Osteoblast (primary cell): ENCODE measurements around the gene TRDMT1. TPM values are rescaled to one million over a fixed set of nuclear protein-coding genes. Genes with fewer than 3 reads are reported as not detected.

Experiments used
- DNase-seq: peaks from one replicate; pipeline ENCODE4 v3.0.0; 2011; ENCODE audit warnings: low spot score, mixed read lengths; ENCODE audit not compliant: insufficient read length; ENCODE audit errors: missing footprints
- H2AFZ ChIP-seq: 2 replicates; pipeline ENCODE4 v1.6.0; 2011; ENCODE audit warnings: mild to moderate bottlenecking, low read length
- H3K27ac ChIP-seq: 2 replicates; pipeline ENCODE4 v1.5.1; 2011; ENCODE audit warnings: mild to moderate bottlenecking, low read depth, low read length, moderate library complexity
- H3K27me3 ChIP-seq: 2 replicates; pipeline ENCODE4 v1.6.0; 2012; ENCODE audit warnings: mild to moderate bottlenecking, control low read depth, inconsistent platforms, low read length, moderate library complexity; ENCODE audit not compliant: insufficient read depth
- H3K36me3 ChIP-seq: 2 replicates; pipeline ENCODE4 v1.5.1; 2011; ENCODE audit warnings: mild to moderate bottlenecking, low read length, control low read depth, moderate library complexity; ENCODE audit not compliant: insufficient read depth
- H3K4me1 ChIP-seq: 2 replicates; pipeline ENCODE4 v1.5.1; 2011; ENCODE audit warnings: mild to moderate bottlenecking, low read length, control low read depth, moderate library complexity; ENCODE audit not compliant: insufficient read depth
- H3K4me2 ChIP-seq: 2 replicates; pipeline ENCODE4 v1.6.0; 2011; ENCODE audit warnings: mild to moderate bottlenecking, low read length; ENCODE audit not compliant: insufficient read depth
- H3K4me3 ChIP-seq: fragments of 200-600 bp; sonication (generic); 3 replicates; pipeline ENCODE4 v1.5.1; 2012; ENCODE audit warnings: mild to moderate bottlenecking, low read length, inconsistent platforms; ENCODE audit not compliant: insufficient read depth
- H3K79me2 ChIP-seq: 2 replicates; pipeline ENCODE4 v1.6.0; 2012; ENCODE audit warnings: mild to moderate bottlenecking, low read length, control low read depth, inconsistent platforms; ENCODE audit not compliant: insufficient read depth
- H3K9me3 ChIP-seq: 2 replicates; pipeline ENCODE4 v1.5.1; 2011; ENCODE audit warnings: low read depth, low read length, control low read depth
- H4K20me1 ChIP-seq: 2 replicates; pipeline ENCODE4 v1.6.0; 2012; ENCODE audit warnings: mild to moderate bottlenecking, low read length, control low read depth; ENCODE audit not compliant: insufficient read depth
- total RNA-seq: library from RNA; depleted of rRNA; stranded (reverse); fragments of >200 nt; gene quantifications from 2 replicates; pipeline ENCODE4 v1.2.3, GENCODE V29; 2012
- TF ChIP-seq, protein P1 (sequence below): IDR thresholded peaks from 2 replicates; pipeline ENCODE4 v1.5.1; 2011; ENCODE audit warnings: mild to moderate bottlenecking, low read depth, low read length, moderate library complexity; ENCODE audit errors: extremely low read depth

The TRDMT1 gene
- total RNA-seq, 1 donor: 7.6 TPM

GRCh38 chr10:17147884-17148489 lies 53.5 kb downstream of the TRDMT1 start:
- no peaks in the 10 kb centered on the region for H3K9me3 ChIP-seq
- H2AFZ ChIP-seq: no peak overlapping the region
- no peaks in the 10 kb centered on the region for H3K36me3 ChIP-seq
- H3K27ac ChIP-seq: no peak overlapping the region
- no peak overlapping the region for H3K4me2 ChIP-seq
- TF ChIP-seq, protein P1, sequence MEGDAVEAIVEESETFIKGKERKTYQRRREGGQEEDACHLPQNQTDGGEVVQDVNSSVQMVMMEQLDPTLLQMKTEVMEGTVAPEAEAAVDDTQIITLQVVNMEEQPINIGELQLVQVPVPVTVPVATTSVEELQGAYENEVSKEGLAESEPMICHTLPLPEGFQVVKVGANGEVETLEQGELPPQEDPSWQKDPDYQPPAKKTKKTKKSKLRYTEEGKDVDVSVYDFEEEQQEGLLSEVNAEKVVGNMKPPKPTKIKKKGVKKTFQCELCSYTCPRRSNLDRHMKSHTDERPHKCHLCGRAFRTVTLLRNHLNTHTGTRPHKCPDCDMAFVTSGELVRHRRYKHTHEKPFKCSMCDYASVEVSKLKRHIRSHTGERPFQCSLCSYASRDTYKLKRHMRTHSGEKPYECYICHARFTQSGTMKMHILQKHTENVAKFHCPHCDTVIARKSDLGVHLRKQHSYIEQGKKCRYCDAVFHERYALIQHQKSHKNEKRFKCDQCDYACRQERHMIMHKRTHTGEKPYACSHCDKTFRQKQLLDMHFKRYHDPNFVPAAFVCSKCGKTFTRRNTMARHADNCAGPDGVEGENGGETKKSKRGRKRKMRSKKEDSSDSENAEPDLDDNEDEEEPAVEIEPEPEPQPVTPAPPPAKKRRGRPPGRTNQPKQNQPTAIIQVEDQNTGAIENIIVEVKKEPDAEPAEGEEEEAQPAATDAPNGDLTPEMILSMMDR: no peak
- no peak for DNase-seq
- H3K4me1 ChIP-seq: no peaks in the 10 kb centered on the region
- H4K20me1 ChIP-seq: no peaks in the 10 kb centered on the region
- H3K27me3 ChIP-seq: no peaks in the 10 kb centered on the region
- no peak overlapping the region for H3K4me3 ChIP-seq
- H3K79me2 ChIP-seq: no peaks in the 10 kb centered on the region

- H3K4me2 ChIP-seq: no peak overlapping the region
- no peaks in the 10 kb centered on the region for H3K36me3 ChIP-seq
- TF ChIP-seq, protein P1: no peak
- H4K20me1 ChIP-seq: no peaks in the 10 kb centered on the region
- H3K9me3 ChIP-seq: no peaks in the 10 kb centered on the region
- H3K79me2 ChIP-seq: no peaks in the 10 kb centered on the region
- no peaks in the 10 kb centered on the region for H3K27me3 ChIP-seq
- no peak overlapping the region for H2AFZ ChIP-seq
- DNase-seq: no peak
- no peak overlapping the region for H3K27ac ChIP-seq
- H3K4me1 ChIP-seq: no peaks in the 10 kb centered on the region
- no peak overlapping the region for H3K4me3 ChIP-seq
Measured at GRCh38 chr10:17146892-17147291, 54.6 kb downstream of the TRDMT1 start.

- H4K20me1 ChIP-seq: no peaks in the 10 kb centered on the region
- H3K27me3 ChIP-seq: no peaks in the 10 kb centered on the region
- H3K36me3 ChIP-seq: no peaks in the 10 kb centered on the region
- H3K4me2 ChIP-seq: no peak overlapping the region
- H3K4me3 ChIP-seq: no peak overlapping the region
- TF ChIP-seq, protein P1: no peak
- no peak for DNase-seq
- no peak overlapping the region for H3K27ac ChIP-seq
- no peak overlapping the region for H2AFZ ChIP-seq
- H3K9me3 ChIP-seq: no peaks in the 10 kb centered on the region
- H3K4me1 ChIP-seq: no peaks in the 10 kb centered on the region
- H3K79me2 ChIP-seq: no peaks in the 10 kb centered on the region
Measured at GRCh38 chr10:17145239-17145638, 56.2 kb downstream of the TRDMT1 start.

GRCh38 chr10:17144757-17145156 lies 56.7 kb downstream of the TRDMT1 start:
- no peaks in the 10 kb centered on the region for H3K9me3 ChIP-seq
- no peak overlapping the region for H2AFZ ChIP-seq
- no peaks in the 10 kb centered on the region for H4K20me1 ChIP-seq
- DNase-seq: no peak
- no peaks in the 10 kb centered on the region for H3K4me1 ChIP-seq
- TF ChIP-seq, protein P1: no peak
- H3K4me2 ChIP-seq: no peak overlapping the region
- H3K79me2 ChIP-seq: no peaks in the 10 kb centered on the region
- H3K27me3 ChIP-seq: no peaks in the 10 kb centered on the region
- H3K27ac ChIP-seq: no peak overlapping the region
- H3K4me3 ChIP-seq: no peak overlapping the region
- H3K36me3 ChIP-seq: no peaks in the 10 kb centered on the region
